Prostate gland (tissue), 2 donors: Measurements from ENCODE around the gene PYDC1.

ENCODE experiments used
- POLR2A ChIP-seq: fragments of 450-650 bp; IDR thresholded peaks from one replicate; pipeline ENCODE4 v1.6.1; 2016; ENCODE audit warnings: antibody characterized with exemption, mild to moderate bottlenecking
- TF ChIP-seq, protein P1 (sequence below), 4 experiments: fragments of 200-600 bp in 2 of 4; fragments of 450-650 bp in 2 of 4; sonication (generic) in 2 of 4; IDR thresholded peaks; 1 replicate in 3 of 4; 2 replicates in 1 of 4; pipeline ENCODE4 v1.5.1; 2016 to 2019; ENCODE audit warnings: antibody characterized with exemption in 4 of 4, mild to moderate bottlenecking in 2 of 4, moderate library complexity in 2 of 4

DNA sequence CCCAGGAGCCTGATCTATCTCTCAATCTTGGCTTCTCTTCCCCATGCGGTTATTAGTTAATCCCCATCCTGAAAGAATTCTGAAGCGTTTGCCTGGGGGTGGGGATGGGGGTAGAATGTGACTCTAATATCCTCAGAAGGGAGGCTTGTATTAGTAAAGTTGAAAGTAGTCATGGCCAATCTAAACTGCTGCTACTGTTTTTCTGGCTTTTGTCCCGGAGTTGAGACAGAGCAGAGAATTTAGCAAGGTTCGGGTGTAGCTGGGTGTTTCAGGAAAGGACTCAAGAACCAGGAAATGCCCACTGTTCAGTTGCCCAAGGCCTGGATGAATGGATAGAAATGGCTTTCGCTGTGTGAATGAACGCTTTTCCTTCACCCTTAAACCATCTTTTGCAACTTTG, 25.3 kb upstream of the PYDC1 start:
- TF ChIP-seq, protein P1, sequence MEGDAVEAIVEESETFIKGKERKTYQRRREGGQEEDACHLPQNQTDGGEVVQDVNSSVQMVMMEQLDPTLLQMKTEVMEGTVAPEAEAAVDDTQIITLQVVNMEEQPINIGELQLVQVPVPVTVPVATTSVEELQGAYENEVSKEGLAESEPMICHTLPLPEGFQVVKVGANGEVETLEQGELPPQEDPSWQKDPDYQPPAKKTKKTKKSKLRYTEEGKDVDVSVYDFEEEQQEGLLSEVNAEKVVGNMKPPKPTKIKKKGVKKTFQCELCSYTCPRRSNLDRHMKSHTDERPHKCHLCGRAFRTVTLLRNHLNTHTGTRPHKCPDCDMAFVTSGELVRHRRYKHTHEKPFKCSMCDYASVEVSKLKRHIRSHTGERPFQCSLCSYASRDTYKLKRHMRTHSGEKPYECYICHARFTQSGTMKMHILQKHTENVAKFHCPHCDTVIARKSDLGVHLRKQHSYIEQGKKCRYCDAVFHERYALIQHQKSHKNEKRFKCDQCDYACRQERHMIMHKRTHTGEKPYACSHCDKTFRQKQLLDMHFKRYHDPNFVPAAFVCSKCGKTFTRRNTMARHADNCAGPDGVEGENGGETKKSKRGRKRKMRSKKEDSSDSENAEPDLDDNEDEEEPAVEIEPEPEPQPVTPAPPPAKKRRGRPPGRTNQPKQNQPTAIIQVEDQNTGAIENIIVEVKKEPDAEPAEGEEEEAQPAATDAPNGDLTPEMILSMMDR (IDR thresholded peaks at IDR 0.05): no peak
- TF ChIP-seq POLR2A: no peak
